ENCODE data around the gene ANKHD1. TPM values are rescaled to one million over a fixed set of nuclear protein-coding genes. Genes with fewer than 3 reads are reported as not detected.

Gene ANKHD1
- total RNA-seq, 1 experiment from 2014 or later: 113 TPM

DNA sequence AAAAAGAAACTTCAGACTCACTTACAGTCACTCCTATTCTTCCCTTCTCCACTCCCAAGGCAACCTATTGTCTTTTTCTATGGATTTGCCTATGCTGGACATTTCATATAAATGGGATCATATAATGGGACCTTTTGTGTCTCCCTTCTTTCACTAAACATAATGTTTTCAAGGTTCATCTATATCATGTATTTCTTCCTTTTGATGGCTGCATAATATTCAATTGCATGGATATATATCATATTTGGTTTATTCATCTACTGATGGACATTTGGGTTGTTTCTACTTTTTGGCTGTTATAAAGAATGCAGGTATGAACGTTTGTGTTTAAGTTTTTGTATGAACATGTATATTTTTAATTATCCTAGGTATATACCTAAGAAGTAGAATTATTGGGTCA is 30.6 kb downstream of the ANKHD1 start:
- H3K9me3 Mint-ChIP-seq: no peaks in the 10 kb centered on the region
- ATAC-seq: no peak
- H3K27ac Mint-ChIP-seq: no peak overlapping the region
- TF ChIP-seq, protein P1, sequence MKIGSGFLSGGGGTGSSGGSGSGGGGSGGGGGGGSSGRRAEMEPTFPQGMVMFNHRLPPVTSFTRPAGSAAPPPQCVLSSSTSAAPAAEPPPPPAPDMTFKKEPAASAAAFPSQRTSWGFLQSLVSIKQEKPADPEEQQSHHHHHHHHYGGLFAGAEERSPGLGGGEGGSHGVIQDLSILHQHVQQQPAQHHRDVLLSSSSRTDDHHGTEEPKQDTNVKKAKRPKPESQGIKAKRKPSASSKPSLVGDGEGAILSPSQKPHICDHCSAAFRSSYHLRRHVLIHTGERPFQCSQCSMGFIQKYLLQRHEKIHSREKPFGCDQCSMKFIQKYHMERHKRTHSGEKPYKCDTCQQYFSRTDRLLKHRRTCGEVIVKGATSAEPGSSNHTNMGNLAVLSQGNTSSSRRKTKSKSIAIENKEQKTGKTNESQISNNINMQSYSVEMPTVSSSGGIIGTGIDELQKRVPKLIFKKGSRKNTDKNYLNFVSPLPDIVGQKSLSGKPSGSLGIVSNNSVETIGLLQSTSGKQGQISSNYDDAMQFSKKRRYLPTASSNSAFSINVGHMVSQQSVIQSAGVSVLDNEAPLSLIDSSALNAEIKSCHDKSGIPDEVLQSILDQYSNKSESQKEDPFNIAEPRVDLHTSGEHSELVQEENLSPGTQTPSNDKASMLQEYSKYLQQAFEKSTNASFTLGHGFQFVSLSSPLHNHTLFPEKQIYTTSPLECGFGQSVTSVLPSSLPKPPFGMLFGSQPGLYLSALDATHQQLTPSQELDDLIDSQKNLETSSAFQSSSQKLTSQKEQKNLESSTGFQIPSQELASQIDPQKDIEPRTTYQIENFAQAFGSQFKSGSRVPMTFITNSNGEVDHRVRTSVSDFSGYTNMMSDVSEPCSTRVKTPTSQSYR (CRISPR knock-in tag; IDR thresholded peaks at IDR 0.05): no peak
- TF ChIP-seq PRRX2 (CRISPR knock-in tag; IDR thresholded peaks at IDR 0.05) (no peak), ZNF232 (CRISPR knock-in tag; IDR thresholded peaks at IDR 0.05) (no peak), CREM (CRISPR knock-in tag; IDR thresholded peaks at IDR 0.05) (no peak), MXD4 (CRISPR knock-in tag; IDR thresholded peaks at IDR 0.05; ENCODE audit: borderline replicate concordance) (no peak), SMAD4 (CRISPR knock-in tag; IDR thresholded peaks at IDR 0.05) (no peak), ETV6 (CRISPR knock-in tag; IDR thresholded peaks at IDR 0.05) (no peak), ZNF263 (CRISPR knock-in tag; IDR thresholded peaks at IDR 0.05; ENCODE audit: low read depth) (no peak), TP53 (CRISPR knock-in tag; IDR thresholded peaks at IDR 0.05) (no peak), ZNF671 (CRISPR knock-in tag; IDR thresholded peaks at IDR 0.05) (no peak), GABPB1 (CRISPR knock-in tag; IDR thresholded peaks at IDR 0.05) (no peak)
- TF ChIP-seq, protein P2, sequence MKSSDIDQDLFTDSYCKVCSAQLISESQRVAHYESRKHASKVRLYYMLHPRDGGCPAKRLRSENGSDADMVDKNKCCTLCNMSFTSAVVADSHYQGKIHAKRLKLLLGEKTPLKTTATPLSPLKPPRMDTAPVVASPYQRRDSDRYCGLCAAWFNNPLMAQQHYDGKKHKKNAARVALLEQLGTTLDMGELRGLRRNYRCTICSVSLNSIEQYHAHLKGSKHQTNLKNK (CRISPR knock-in tag; IDR thresholded peaks at IDR 0.05): no peak
- TF ChIP-seq, protein P3, sequence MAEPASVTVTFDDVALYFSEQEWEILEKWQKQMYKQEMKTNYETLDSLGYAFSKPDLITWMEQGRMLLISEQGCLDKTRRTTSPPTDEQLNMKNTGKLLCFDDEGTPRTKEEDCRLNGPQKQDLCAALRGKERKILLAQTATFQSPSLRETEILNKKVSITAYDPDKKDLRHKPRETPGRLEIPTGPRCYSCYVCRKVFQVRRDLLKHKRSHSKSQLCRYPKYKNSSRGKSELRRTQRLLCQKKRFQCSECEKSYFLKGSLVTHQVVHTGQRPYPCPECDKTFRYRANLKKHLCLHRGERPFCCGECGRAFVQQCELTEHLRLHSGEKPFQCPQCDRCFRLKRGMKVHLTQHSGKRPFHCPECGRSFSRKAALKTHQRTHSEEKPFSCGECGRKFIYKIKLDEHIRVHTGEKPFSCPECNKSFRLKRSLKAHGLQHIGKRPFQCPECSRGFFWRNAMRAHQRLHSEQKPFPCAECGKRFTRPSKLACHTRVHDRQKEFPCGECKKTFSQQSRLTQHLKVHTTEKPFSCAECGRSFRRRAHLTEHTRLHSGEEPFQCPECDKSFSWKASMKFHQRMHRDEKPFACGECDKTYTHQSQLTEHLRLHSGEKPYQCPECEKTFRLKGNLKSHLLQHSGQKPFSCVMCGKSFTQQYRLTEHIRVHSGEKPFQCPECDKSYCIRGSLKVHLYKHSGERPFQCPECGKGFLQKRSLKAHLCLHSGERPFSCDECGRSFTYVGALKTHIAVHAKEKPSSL (CRISPR knock-in tag; conservative IDR thresholded peaks at IDR 0.05): no peak
- TF ChIP-seq, protein P4, sequence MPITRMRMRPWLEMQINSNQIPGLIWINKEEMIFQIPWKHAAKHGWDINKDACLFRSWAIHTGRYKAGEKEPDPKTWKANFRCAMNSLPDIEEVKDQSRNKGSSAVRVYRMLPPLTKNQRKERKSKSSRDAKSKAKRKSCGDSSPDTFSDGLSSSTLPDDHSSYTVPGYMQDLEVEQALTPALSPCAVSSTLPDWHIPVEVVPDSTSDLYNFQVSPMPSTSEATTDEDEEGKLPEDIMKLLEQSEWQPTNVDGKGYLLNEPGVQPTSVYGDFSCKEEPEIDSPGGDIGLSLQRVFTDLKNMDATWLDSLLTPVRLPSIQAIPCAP (CRISPR knock-in tag; IDR thresholded peaks at IDR 0.05): no peak
- TF ChIP-seq, protein P5, sequence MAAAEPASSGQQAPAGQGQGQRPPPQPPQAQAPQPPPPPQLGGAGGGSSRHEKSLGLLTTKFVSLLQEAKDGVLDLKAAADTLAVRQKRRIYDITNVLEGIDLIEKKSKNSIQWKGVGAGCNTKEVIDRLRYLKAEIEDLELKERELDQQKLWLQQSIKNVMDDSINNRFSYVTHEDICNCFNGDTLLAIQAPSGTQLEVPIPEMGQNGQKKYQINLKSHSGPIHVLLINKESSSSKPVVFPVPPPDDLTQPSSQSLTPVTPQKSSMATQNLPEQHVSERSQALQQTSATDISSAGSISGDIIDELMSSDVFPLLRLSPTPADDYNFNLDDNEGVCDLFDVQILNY (CRISPR knock-in tag; IDR thresholded peaks at IDR 0.05): no peak
- TF ChIP-seq, protein P6, sequence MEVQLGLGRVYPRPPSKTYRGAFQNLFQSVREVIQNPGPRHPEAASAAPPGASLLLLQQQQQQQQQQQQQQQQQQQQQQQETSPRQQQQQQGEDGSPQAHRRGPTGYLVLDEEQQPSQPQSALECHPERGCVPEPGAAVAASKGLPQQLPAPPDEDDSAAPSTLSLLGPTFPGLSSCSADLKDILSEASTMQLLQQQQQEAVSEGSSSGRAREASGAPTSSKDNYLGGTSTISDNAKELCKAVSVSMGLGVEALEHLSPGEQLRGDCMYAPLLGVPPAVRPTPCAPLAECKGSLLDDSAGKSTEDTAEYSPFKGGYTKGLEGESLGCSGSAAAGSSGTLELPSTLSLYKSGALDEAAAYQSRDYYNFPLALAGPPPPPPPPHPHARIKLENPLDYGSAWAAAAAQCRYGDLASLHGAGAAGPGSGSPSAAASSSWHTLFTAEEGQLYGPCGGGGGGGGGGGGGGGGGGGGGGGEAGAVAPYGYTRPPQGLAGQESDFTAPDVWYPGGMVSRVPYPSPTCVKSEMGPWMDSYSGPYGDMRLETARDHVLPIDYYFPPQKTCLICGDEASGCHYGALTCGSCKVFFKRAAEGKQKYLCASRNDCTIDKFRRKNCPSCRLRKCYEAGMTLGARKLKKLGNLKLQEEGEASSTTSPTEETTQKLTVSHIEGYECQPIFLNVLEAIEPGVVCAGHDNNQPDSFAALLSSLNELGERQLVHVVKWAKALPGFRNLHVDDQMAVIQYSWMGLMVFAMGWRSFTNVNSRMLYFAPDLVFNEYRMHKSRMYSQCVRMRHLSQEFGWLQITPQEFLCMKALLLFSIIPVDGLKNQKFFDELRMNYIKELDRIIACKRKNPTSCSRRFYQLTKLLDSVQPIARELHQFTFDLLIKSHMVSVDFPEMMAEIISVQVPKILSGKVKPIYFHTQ (CRISPR knock-in tag; IDR thresholded peaks at IDR 0.05): no peak
- TF ChIP-seq, protein P7, sequence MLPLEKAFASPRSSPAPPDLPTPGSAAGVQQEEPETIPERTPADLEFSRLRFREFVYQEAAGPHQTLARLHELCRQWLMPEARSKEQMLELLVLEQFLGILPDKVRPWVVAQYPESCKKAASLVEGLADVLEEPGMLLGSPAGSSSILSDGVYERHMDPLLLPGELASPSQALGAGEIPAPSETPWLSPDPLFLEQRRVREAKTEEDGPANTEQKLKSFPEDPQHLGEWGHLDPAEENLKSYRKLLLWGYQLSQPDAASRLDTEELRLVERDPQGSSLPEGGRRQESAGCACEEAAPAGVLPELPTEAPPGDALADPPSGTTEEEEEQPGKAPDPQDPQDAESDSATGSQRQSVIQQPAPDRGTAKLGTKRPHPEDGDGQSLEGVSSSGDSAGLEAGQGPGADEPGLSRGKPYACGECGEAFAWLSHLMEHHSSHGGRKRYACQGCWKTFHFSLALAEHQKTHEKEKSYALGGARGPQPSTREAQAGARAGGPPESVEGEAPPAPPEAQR (CRISPR knock-in tag; IDR thresholded peaks at IDR 0.05): no peak
- TF ChIP-seq, protein P8, sequence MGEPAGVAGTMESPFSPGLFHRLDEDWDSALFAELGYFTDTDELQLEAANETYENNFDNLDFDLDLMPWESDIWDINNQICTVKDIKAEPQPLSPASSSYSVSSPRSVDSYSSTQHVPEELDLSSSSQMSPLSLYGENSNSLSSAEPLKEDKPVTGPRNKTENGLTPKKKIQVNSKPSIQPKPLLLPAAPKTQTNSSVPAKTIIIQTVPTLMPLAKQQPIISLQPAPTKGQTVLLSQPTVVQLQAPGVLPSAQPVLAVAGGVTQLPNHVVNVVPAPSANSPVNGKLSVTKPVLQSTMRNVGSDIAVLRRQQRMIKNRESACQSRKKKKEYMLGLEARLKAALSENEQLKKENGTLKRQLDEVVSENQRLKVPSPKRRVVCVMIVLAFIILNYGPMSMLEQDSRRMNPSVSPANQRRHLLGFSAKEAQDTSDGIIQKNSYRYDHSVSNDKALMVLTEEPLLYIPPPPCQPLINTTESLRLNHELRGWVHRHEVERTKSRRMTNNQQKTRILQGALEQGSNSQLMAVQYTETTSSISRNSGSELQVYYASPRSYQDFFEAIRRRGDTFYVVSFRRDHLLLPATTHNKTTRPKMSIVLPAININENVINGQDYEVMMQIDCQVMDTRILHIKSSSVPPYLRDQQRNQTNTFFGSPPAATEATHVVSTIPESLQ (CRISPR knock-in tag; IDR thresholded peaks at IDR 0.05): no peak
- CTCF ChIA-PET: no interaction called here
- no peaks in the 10 kb centered on the region; the same call in 1 of the 2 replicates for H3K27me3 Mint-ChIP-seq (ENCODE audit: low read depth)
- H3K36me3 Mint-ChIP-seq: peaks cover 10% of the 10 kb centered on the region
- no peak for DNase-seq (ENCODE audit: low spot score)
- POLR2A ChIA-PET: no interaction called here
- no peaks in the 10 kb centered on the region for H3K4me1 Mint-ChIP-seq
- no peak overlapping the region for H3K4me3 Mint-ChIP-seq
